H9 (cell line): Measurements from ENCODE around the gene MSN. TPM values are rescaled to one million over a fixed set of nuclear protein-coding genes. Genes with fewer than 3 reads are reported as not detected.

Source experiments
- DNase-seq: peaks from one replicate; pipeline ENCODE4 v3.0.0-alpha.2; 2017
- H2AFZ ChIP-seq: one replicate; pipeline ENCODE4 v1.6.1; 2013; ENCODE audit warnings: mild to moderate bottlenecking, low read length, control low read depth, moderate library complexity
- H2AK5ac ChIP-seq: 2 replicates; pipeline ENCODE4 v1.6.1; 2013; ENCODE audit warnings: low read length, control low read depth, mixed read lengths; ENCODE audit not compliant: insufficient read length
- H2BK120ac ChIP-seq: one replicate; pipeline ENCODE4 v1.6.1; 2013; ENCODE audit warnings: low read depth, mild to moderate bottlenecking, low read length, control low read depth, inconsistent platforms; ENCODE audit not compliant: poor library complexity, severe bottlenecking
- H2BK12ac ChIP-seq: 2 replicates; pipeline ENCODE4 v1.6.1; 2013; ENCODE audit warnings: low read length, control low read depth, mixed read lengths, low read depth; ENCODE audit not compliant: insufficient read length
- H2BK15ac ChIP-seq: 2 replicates; pipeline ENCODE4 v1.6.1; 2013; ENCODE audit warnings: low read depth, low read length, control low read depth
- H2BK20ac ChIP-seq: one replicate; pipeline ENCODE4 v1.6.1; 2013; ENCODE audit warnings: low read depth, mild to moderate bottlenecking, low read length, control low read depth, inconsistent platforms; ENCODE audit not compliant: poor library complexity, severe bottlenecking
- H2BK5ac ChIP-seq: 2 replicates; pipeline ENCODE4 v1.6.1; 2013; ENCODE audit warnings: low read length, control low read depth, mixed read lengths; ENCODE audit not compliant: insufficient read length
- H3K14ac ChIP-seq: 2 replicates; pipeline ENCODE4 v1.6.1; 2013; ENCODE audit warnings: low read length, control low read depth; ENCODE audit not compliant: insufficient read depth
- H3K18ac ChIP-seq: 2 replicates; pipeline ENCODE4 v1.6.1; 2013; ENCODE audit warnings: low read depth, mild to moderate bottlenecking, mixed read lengths, low read length, control low read depth; ENCODE audit not compliant: insufficient read length
- H3K23ac ChIP-seq: 2 replicates; pipeline ENCODE4 v1.6.1; 2013; ENCODE audit warnings: low read length, control low read depth, mixed read lengths, low read depth; ENCODE audit not compliant: insufficient read length
- H3K23me2 ChIP-seq: 2 replicates; pipeline ENCODE4 v1.6.1; 2013; ENCODE audit warnings: low read depth, mild to moderate bottlenecking, mixed read lengths, low read length, control low read depth; ENCODE audit not compliant: insufficient read length, poor library complexity, severe bottlenecking
- H3K27ac ChIP-seq: 2 replicates; pipeline ENCODE4 v1.5.1; 2013; ENCODE audit warnings: low read length, control low read depth, mixed read lengths, low read depth; ENCODE audit not compliant: insufficient read length
- H3K27me3 ChIP-seq: 2 replicates; pipeline ENCODE4 v1.6.1; 2013; ENCODE audit warnings: low read length, control low read depth, inconsistent platforms; ENCODE audit not compliant: insufficient read depth
- H3K4ac ChIP-seq: 2 replicates; pipeline ENCODE4 v1.6.1; 2013; ENCODE audit warnings: low read depth, mild to moderate bottlenecking, control low read depth, inconsistent platforms, low read length, moderate library complexity
- H3K4me1 ChIP-seq: 2 replicates; pipeline ENCODE4 v1.6.1; 2013; ENCODE audit warnings: low read length, control low read depth, inconsistent platforms; ENCODE audit not compliant: insufficient read depth
- H3K4me2 ChIP-seq: 2 replicates; pipeline ENCODE4 v1.6.1; 2013; ENCODE audit warnings: low read length, control low read depth, mixed read lengths; ENCODE audit not compliant: insufficient read length, insufficient read depth
- H3K56ac ChIP-seq: 2 replicates; pipeline ENCODE4 v1.6.1; 2013; ENCODE audit warnings: low read depth, mild to moderate bottlenecking, mixed read lengths, low read length, control low read depth; ENCODE audit not compliant: insufficient read length
- H3K79me1 ChIP-seq: 2 replicates; pipeline ENCODE4 v1.6.1; 2013; ENCODE audit warnings: low read depth, mild to moderate bottlenecking, moderate library complexity, low read length, control low read depth, inconsistent platforms; ENCODE audit not compliant: insufficient read depth, poor library complexity, severe bottlenecking
- H3K79me2 ChIP-seq: 2 replicates; pipeline ENCODE4 v1.6.1; 2013; ENCODE audit warnings: low read length, control low read depth, inconsistent platforms; ENCODE audit not compliant: insufficient read depth
- H3K9ac ChIP-seq: 2 replicates; pipeline ENCODE4 v1.6.1; 2013; ENCODE audit warnings: low read length, control low read depth, mixed read lengths; ENCODE audit not compliant: insufficient read length; ENCODE audit errors: extremely low read depth
- H3K9me3 ChIP-seq: one replicate; pipeline ENCODE4 v1.6.1; 2013; ENCODE audit warnings: low read depth, low read length, inconsistent platforms; ENCODE audit not compliant: control insufficient read depth
- H3T11ph ChIP-seq: one replicate; pipeline ENCODE4 v1.6.1; 2013; ENCODE audit warnings: mild to moderate bottlenecking, low read length, control low read depth, inconsistent platforms
- H4K20me1 ChIP-seq: one replicate; pipeline ENCODE4 v1.6.1; 2013; ENCODE audit not compliant: control insufficient read depth, insufficient read length, insufficient read depth
- H4K5ac ChIP-seq: 2 replicates; pipeline ENCODE4 v1.6.1; 2013; ENCODE audit warnings: low read depth, mild to moderate bottlenecking, mixed read lengths, low read length, control low read depth; ENCODE audit not compliant: insufficient read length
- H4K8ac ChIP-seq: replicated peaks from 2 replicates; pipeline ENCODE4 v1.6.1; 2013; ENCODE audit warnings: low read length, control low read depth, mixed read lengths, low read depth; ENCODE audit not compliant: insufficient read length
- H4K91ac ChIP-seq: 2 replicates; pipeline ENCODE4 v1.6.1; 2013; ENCODE audit warnings: low read depth, mild to moderate bottlenecking, moderate library complexity, mixed read lengths, low read length, control low read depth; ENCODE audit not compliant: insufficient read length
- H3K27ac Mint-ChIP-seq, 3 experiments: 2 replicates in 2 of 3; 3 replicates in 1 of 3; pipeline ENCODE4 v1.8.0; 2020 to 2021; ENCODE audit warnings: mixed read lengths in 3 of 3, mild to moderate bottlenecking in 1 of 3, moderate library complexity in 1 of 3
- H3K27me3 Mint-ChIP-seq: 2 replicates; pipeline ENCODE4 v1.8.0; 2021; ENCODE audit warnings: low read depth, mild to moderate bottlenecking, moderate library complexity, mixed read lengths
- H3K36me3 Mint-ChIP-seq, 3 experiments: 2 replicates in 2 of 3; 3 replicates in 1 of 3; pipeline ENCODE4 v1.8.0; 2020 to 2021; ENCODE audit warnings: low read depth in 3 of 3, mixed read lengths in 3 of 3; ENCODE audit not compliant: insufficient read depth in 1 of 3
- H3K4me1 Mint-ChIP-seq, 2 experiments: 2 replicates each; pipeline ENCODE4 v1.8.0; 2020; ENCODE audit warnings: mixed read lengths in 2 of 2
- H3K4me3 Mint-ChIP-seq, 2 experiments: 2 replicates in 1 of 2; 3 replicates in 1 of 2; pipeline ENCODE4 v1.8.0; 2020 to 2021; ENCODE audit warnings: mild to moderate bottlenecking in 2 of 2, mixed read lengths in 2 of 2, moderate library complexity in 1 of 2
- H3K9me3 Mint-ChIP-seq, 2 experiments: 2 replicates in 1 of 2; 3 replicates in 1 of 2; pipeline ENCODE4 v1.8.0; 2020; ENCODE audit warnings: mild to moderate bottlenecking in 2 of 2, mixed read lengths in 2 of 2, moderate library complexity in 1 of 2
- CTCF ChIP-seq: fragments of 200-600 bp; sonication (generic); conservative IDR thresholded peaks from 3 replicates; pipeline ENCODE4 v1.8.0; 2021; ENCODE audit warnings: antibody characterized with exemption, mild to moderate bottlenecking
- WGBS: extraction: QIAGEN DNeasy Blood & Tissue Kit; methylation state at CpG from one replicate; pipeline ENCODE4 v1.1.7; 2013; ENCODE audit warnings: missing lambda C conversion rate, low lambda C conversion rate, mixed read lengths; ENCODE audit not compliant: insufficient read length; ENCODE audit errors: extremely low coverage; 5-methylcytosine and 5-hydroxymethylcytosine counted together
- total RNA-seq: library from RNA; stranded (reverse); gene quantifications from 2 replicates; pipeline ENCODE4 v1.2.1, GENCODE V29; 2021

The MSN gene
- total RNA-seq, 1 experiment from 2014 or later = 126 TPM

GRCh38 chrX:65687367-65687766, 19.9 kb downstream of the MSN start:
- Histone ChIP-seq H3K4me2 (no peak overlapping the region), H3K4me1 (no peaks in the 10 kb centered on the region; the same call in 1 of the 2 replicates), H3K4ac (no peak overlapping the region), H3K23ac (no peak overlapping the region), H3T11ph (no peak overlapping the region), H2AK5ac (no peak overlapping the region), H3K56ac (no peak overlapping the region), H4K8ac (no peak overlapping the region), H4K20me1 (no peaks in the 10 kb centered on the region), H4K5ac (no peak overlapping the region), H3K9ac (no peak overlapping the region), H3K18ac (no peak overlapping the region), H2BK120ac (no peak overlapping the region), H3K9me3 (peaks cover 37% of the 10 kb centered on the region), H3K23me2 (no peaks in the 10 kb centered on the region), H2BK20ac (no peak overlapping the region), H4K91ac (no peak overlapping the region), H3K14ac (no peak overlapping the region), H2AFZ (no peak overlapping the region), H3K79me1 (no peaks in the 10 kb centered on the region), H3K27me3 (no peaks in the 10 kb centered on the region), H3K27ac (no peak overlapping the region), H3K79me2 (peaks cover 18% of the 10 kb centered on the region; the same call in 1 of the 2 replicates), H2BK12ac (no peak overlapping the region), H2BK15ac (no peak overlapping the region), H2BK5ac (no peak overlapping the region)
- H3K27ac Mint-ChIP-seq = no peak overlapping the region
- H3K9me3 Mint-ChIP-seq = peaks cover 64 to 79% of the 10 kb centered on the region in 2 experiments
- no peak for TF ChIP-seq CTCF
- no peak for DNase-seq
- peaks cover 6 to 18% (median 7%) of the 10 kb centered on the region in 3 experiments for H3K36me3 Mint-ChIP-seq
- no peaks in the 10 kb centered on the region; the same call in 1 of the 2 replicates for H3K27me3 Mint-ChIP-seq
- no CpG with 5 or more reads among the region's 3 CpGs for WGBS
- peaks cover 8 to 18% of the 10 kb centered on the region in 2 experiments for H3K4me1 Mint-ChIP-seq
- no peak overlapping the region for H3K4me3 Mint-ChIP-seq
